Glutamatergic neuron (in vitro differentiated cells): ENCODE data around the gene PAQR5. TPM values are rescaled to one million over a fixed set of nuclear protein-coding genes. Genes with fewer than 3 reads are reported as not detected.

ENCODE experiments used
- DNase-seq: peaks from one replicate; pipeline ENCODE4 v3.0.0; 2022
- H3K27ac Mint-ChIP-seq: one replicate; pipeline ENCODE4 v1.8.0; 2020; ENCODE audit warnings: mild to moderate bottlenecking, mixed read lengths, inconsistent platforms; ENCODE audit not compliant: unreplicated experiment
- H3K27me3 Mint-ChIP-seq: one replicate; pipeline ENCODE4 v1.8.0; 2020; ENCODE audit warnings: mild to moderate bottlenecking, moderate library complexity, mixed read lengths, inconsistent platforms; ENCODE audit not compliant: unreplicated experiment
- H3K36me3 Mint-ChIP-seq: one replicate; pipeline ENCODE4 v1.8.0; 2020; ENCODE audit warnings: mild to moderate bottlenecking, mixed read lengths, inconsistent platforms; ENCODE audit not compliant: unreplicated experiment
- H3K4me1 Mint-ChIP-seq: one replicate; pipeline ENCODE4 v1.8.0; 2020; ENCODE audit warnings: mild to moderate bottlenecking, low read depth, mixed read lengths, inconsistent platforms; ENCODE audit not compliant: unreplicated experiment
- H3K4me3 Mint-ChIP-seq: one replicate; pipeline ENCODE4 v1.8.0; 2020; ENCODE audit warnings: mild to moderate bottlenecking, mixed read lengths, inconsistent platforms; ENCODE audit not compliant: unreplicated experiment
- H3K9me3 Mint-ChIP-seq: one replicate; pipeline ENCODE4 v1.8.0; 2020; ENCODE audit warnings: mild to moderate bottlenecking, moderate library complexity, mixed read lengths, inconsistent platforms; ENCODE audit not compliant: unreplicated experiment
- CTCF ChIP-seq: fragments of 200-600 bp; sonication (generic); IDR thresholded peaks from one replicate; pipeline ENCODE4 v1.5.0; 2021; ENCODE audit not compliant: partially characterized antibody, unreplicated experiment
- total RNA-seq: library from RNA; stranded (reverse); fragmentation: NEBNext Ultra II Directional; extraction: Animal tissue kit (Norgen Biotek cat#: 25700); gene quantifications from one replicate; pipeline ENCODE4 v1.2.1, GENCODE V29; 2021; ENCODE audit not compliant: unreplicated experiment

PAQR5 gene
- total RNA-seq, 1 donor from 2014 or later = not detected

DNA sequence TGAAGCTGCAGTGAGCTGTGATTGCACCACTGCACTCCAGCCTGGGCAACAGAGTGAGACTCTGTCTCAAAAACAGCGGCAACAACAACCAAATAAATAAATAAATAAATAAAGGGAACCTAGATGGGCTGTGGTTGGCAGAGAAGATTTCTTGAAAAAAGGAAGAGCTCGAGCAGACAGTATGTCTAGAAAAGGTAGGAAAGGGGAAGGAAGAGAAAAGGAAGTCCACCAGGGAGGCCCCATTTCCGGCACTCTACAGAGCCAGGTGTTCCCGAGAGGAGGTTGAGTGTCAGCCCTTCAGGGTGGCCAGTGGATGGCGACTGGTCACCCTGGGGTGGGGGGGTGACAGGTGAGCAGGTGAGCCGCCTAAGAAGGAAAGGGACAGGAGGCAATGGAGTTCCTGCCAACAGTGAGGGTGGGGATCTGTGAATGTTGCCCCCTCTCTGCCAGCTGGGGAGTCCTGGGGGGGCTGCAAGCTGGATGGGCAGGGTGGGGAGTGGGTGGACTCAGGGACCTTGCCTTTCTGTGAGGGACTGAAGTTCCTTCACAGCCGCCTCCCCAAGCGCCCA is 14.8 kb downstream of the PAQR5 start:
- Mint-ChIP-seq H3K27ac (no peak overlapping the region), H3K27me3 (peaks cover 10% of the 10 kb centered on the region), H3K4me3 (no peak overlapping the region), H3K4me1 (no peaks in the 10 kb centered on the region), H3K9me3 (no peaks in the 10 kb centered on the region), H3K36me3 (no peaks in the 10 kb centered on the region)
- no peak for DNase-seq
- no peak for TF ChIP-seq CTCF

DNA sequence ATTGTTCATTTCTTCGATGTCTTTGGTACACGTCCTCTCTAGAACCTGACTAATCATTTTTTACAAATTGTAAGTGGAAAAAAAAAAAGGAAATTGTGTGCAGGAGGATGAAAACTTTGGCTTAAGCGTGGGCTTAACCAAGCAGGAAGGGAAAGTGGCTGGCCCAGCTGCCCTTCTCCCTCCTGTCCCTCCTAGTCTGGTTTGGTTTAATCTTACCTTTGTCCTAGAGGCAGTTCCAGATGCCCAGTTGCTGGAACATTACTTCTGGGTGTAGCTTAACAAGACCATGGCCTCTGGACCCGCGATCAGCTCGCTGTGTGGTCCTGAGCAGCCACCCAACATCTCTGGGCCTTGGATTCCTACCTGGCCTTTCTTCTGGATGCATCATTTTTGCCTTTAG is 15.4 kb downstream of the PAQR5 start:
- H3K9me3 Mint-ChIP-seq = no peaks in the 10 kb centered on the region
- H3K36me3 Mint-ChIP-seq = no peaks in the 10 kb centered on the region
- peaks cover 7% of the 10 kb centered on the region for H3K27me3 Mint-ChIP-seq
- no peak overlapping the region for H3K27ac Mint-ChIP-seq
- no peak for TF ChIP-seq CTCF
- no peak for DNase-seq
- H3K4me3 Mint-ChIP-seq = no peak overlapping the region
- no peaks in the 10 kb centered on the region for H3K4me1 Mint-ChIP-seq

GRCh38 chr15:69314736-69315135 is 16.0 kb downstream of the PAQR5 start:
- no peak overlapping the region for H3K4me3 Mint-ChIP-seq
- no peaks in the 10 kb centered on the region for H3K36me3 Mint-ChIP-seq
- H3K27me3 Mint-ChIP-seq = peaks cover 5% of the 10 kb centered on the region
- no peaks in the 10 kb centered on the region for H3K9me3 Mint-ChIP-seq
- DNase-seq = no peak
- TF ChIP-seq CTCF = no peak
- no peaks in the 10 kb centered on the region for H3K4me1 Mint-ChIP-seq
- H3K27ac Mint-ChIP-seq = no peak overlapping the region

GRCh38 chr15:69315402-69316110 is 16.8 kb downstream of the PAQR5 start:
- Mint-ChIP-seq H3K27ac (no peak overlapping the region), H3K9me3 (no peaks in the 10 kb centered on the region), H3K36me3 (no peaks in the 10 kb centered on the region), H3K4me1 (no peaks in the 10 kb centered on the region), H3K27me3 (peaks cover 5% of the 10 kb centered on the region), H3K4me3 (no peak overlapping the region)
- no peak for TF ChIP-seq CTCF
- no peak for DNase-seq

DNA sequence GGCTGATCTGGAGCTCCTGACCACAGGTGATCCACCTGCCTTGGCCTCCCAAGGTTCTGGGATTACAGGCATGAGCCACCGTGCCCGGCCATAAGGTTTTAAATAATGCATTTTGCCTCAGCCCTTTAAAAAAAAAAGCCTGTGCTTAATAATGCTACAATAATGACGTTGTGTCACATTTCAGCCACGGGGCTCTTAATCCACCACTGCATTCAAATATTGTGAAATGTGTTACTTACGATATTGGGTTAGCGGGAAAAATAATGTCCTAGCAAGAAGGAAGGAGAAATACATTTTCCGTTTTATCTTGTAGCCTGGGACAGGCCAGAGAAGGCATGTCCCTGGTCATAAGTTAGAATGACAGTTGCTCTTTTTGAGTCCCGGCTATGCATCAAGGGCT is 17.6 kb downstream of the PAQR5 start:
- Mint-ChIP-seq H3K27me3 (peaks cover 5% of the 10 kb centered on the region), H3K4me1 (no peaks in the 10 kb centered on the region), H3K9me3 (no peaks in the 10 kb centered on the region), H3K27ac (no peak overlapping the region), H3K36me3 (no peaks in the 10 kb centered on the region), H3K4me3 (no peak overlapping the region)
- DNase-seq = no peak
- no peak for TF ChIP-seq CTCF
